Mesenteric fat pad (tissue), 1 donor: ENCODE results near the gene ZNF556. TPM values are rescaled to one million over a fixed set of nuclear protein-coding genes. Genes with fewer than 3 reads are reported as not detected.
A peak's percentile ranks its signal among the peaks of the same experiment; 100 is the strongest.
"Not testable (repeated sequence)": the region's sequence is repeated elsewhere in the genome, so short reads cannot be mapped to it uniquely, and the experiment has no call there.

Source experiments
- DNase-seq: peaks from one replicate; pipeline ENCODE4 v3.0.0-alpha.2; 2020; ENCODE audit warnings: low spot score
- total RNA-seq: library from RNA; stranded (reverse); fragmentation: NEBNext Ultra II Directional; extraction: Animal tissue kit (Norgen Biotek cat#: 25700); gene quantifications from one replicate; pipeline ENCODE4 v1.2.1, GENCODE V29; 2021
- donor health status: DM: yes; HTN: yes; CAD: no.

The ZNF556 gene
- total RNA-seq, 1 donor from 2014 or later: not detected

- DNase-seq: not testable (repeated sequence)
These were observed 36.2 kb downstream of the ZNF556 start for GRCh38 chr19:2903326-2903725.

DNA sequence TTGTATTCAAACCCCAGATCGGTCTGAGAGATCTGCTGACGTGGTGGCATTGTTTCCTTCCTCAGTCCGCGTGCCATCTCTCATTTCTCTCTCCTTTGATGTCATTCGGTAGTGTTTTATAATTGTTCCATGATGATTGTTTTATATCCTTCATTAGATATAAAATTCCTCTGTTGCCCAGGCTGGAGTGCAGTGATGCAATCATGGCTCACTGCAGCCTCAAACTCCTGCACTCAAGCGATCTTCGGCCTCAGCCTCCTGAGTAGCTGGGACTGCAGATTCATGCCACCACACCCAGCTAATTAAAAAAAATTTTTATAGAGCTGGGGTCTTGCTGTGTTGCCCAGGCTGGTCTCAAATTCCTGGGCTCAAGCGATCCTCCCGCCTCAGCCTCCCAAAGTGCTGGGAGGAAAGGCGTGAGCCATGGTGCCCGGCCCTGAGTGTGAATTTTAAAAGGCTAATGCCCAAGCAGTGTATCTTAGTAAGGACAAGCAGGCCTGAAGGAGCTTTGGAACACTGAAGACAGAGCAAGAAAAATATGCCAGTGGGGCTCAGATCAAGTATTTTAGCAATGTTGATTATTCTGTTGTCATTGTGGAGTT is 38.9 kb downstream of the ZNF556 start:
- no peak for DNase-seq

DNA sequence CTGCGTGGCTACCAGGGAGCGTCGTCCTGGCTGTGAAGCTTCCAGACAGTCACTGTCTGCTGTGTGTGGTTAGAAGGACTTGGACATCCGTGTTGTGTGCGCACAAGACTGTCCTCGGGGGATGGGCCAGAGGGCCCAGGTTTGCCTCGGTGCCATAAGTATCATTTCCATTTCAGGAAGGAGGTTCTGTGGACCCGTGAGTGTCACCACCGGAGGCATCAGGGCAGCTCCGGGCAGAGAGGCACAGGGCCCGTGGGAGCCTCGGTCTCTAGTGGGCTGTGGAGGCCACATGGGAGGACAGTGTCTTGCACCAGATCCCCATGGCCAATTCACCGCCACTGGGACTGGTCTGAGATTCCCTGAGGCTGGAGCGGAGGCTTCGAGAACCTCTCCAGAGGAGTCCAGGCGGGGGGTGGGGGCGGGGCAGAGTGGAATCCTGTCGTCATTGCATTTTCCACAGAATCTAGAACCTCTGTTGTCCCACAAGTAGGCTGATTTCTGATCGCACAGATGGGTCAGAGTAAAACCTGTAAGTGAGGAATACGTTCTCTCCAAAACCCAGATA is 39.6 kb downstream of the ZNF556 start:
- DNase-seq: no peak

DNA sequence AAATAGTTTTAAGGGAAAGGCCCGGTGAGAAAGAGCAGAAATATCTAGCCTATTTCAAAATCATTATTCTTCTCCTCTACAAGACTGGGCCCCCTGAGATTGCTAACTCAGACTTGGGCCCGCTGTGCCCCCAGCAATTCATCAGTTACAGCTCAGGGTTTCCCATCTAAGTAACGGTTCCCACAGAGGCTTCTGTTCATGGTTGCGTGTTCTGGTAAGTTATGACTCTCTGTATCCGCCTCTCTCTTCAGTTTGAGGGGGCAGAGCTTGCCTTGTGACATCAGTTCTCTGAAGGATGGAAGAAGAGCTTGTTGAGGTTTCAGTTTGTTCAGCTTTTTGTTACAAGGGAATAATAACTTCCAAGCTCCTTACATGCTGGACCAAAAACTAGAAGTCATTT is 45.2 kb downstream of the ZNF556 start:
- no peak for DNase-seq

GRCh38 chr19:2917275-2918184 is 50.4 kb downstream of the ZNF556 start:
- DNase-seq: no peak

- no peak for DNase-seq
These were observed 55.9 kb downstream of the ZNF556 start for GRCh38 chr19:2922987-2923386.

DNA sequence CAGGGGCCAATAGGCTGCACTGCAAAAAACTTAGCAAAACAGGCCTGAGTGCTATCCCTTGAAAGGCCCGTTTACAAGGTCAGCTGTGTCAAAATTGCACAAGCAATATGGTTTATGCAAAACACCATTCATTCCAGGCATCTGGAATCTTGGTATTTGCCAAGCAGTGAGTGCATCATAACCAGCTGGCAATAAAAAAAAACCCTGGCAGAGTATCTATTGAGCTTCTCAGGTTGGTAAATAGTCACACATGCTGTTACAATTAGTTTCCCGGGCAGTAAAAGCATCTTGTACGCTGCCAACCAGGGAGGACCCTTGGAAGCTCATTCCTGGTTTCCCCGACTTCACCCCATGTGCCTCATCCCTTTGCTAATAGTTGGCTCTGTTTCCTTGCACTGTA is 56.4 kb downstream of the ZNF556 start:
- DNase-seq: no peak

DNA sequence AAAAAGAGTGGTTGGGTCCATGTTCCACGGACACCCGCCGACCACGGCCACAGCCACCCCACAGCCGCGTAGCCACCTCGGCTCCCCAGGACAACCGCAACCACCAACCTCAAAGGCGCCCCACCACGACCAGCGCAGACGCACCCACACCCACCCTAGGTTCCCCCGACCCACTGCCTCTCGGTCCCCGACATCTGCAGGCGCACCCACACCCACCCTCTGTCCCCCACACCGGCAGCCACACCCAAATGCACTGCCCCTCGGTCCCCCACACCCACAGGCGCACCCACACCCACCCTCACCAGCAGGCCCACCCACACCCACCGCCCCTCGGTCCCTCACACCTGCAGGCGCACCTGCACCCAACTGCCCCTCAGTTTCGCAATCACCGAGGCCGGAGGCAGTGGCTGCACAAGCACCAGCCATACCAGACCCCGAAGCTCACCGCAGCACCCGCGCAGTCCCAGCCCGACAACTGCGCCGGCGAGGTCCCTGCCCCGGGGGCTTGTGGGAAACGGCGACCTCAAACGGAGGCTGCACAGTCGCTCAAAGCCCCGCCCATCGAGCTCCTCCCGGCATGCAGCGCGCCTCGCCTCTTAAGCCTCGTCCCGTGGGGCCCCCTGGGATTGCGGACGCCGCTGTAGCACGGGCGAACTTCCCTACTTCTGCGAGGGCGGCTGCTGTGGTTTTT is 59.4 kb downstream of the ZNF556 start:
- peak; percentile 87 for DNase-seq

DNA sequence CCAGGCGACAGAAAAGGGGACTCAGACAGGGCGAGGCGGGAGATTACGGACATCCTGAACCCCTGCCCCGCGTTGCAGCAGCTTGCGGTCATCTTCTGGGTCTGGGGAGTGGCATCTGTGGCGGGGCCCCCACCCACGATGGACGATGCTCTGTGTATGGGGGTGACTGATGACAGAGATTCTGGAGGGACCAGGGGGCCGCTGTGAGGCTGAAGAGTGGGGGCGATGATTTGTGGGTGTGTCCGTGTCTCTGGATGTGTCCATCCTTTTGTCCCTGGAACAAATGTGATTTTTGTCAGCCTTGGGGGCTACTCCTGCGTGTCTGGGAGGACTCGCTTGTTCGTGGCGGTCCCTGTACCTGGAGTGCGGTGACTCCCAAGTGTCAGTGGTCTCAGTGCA is 59.9 kb downstream of the ZNF556 start:
- DNase-seq: peak; percentile 59

Other genes starting within 250 kb of the ZNF556 start
- 1.7 TPM for gene GNG7, start 164.6 kb upstream of the ZNF556 start, total RNA-seq
- 1.1 TPM for gene DIRAS1, start 146.0 kb upstream of the ZNF556 start, total RNA-seq
- 21.5 TPM for gene SLC39A3, start 127.3 kb upstream of the ZNF556 start, total RNA-seq
- gene SGTA, start 84.1 kb upstream of the ZNF556 start, total RNA-seq: 37.8 TPM
- gene THOP1, start 81.8 kb upstream of the ZNF556 start, total RNA-seq: 35.0 TPM
- gene ZNF554, start 47.5 kb upstream of the ZNF556 start, total RNA-seq: 2.6 TPM
- gene ZNF555, start 25.9 kb upstream of the ZNF556 start, total RNA-seq: 4.1 TPM
- gene ZNF57, start 33.6 kb downstream of the ZNF556 start, total RNA-seq: 1.6 TPM
- gene ZNF77, start 77.6 kb downstream of the ZNF556 start, total RNA-seq: 3.1 TPM
- 0.93 TPM for gene TLE6, start 110.2 kb downstream of the ZNF556 start, total RNA-seq
- gene TLE2, start 161.9 kb downstream of the ZNF556 start, total RNA-seq: 35.6 TPM
- 367 TPM for gene TLE5, start 195.2 kb downstream of the ZNF556 start, total RNA-seq
- 54.3 TPM for gene GNA11, start 227.0 kb downstream of the ZNF556 start, total RNA-seq